NK-92 treated with Interleukin-12 subunit alpha and Interleukin-12 subunit beta, amount 100 ng/mL, for 24 hours (cell line): ENCODE results near the gene TRPV6.

Source experiments
- DNase-seq: peaks from one replicate; lab custom pipeline; 2025; lab: John Stamatoyannopoulos, UW

The TRPV6 gene

GRCh38 chr7:142868986-142869415 lies 16.5 kb downstream of the TRPV6 start:
- no peak for DNase-seq

GRCh38 chr7:142868188-142868985 lies 17.2 kb downstream of the TRPV6 start:
- no peak for DNase-seq

GRCh38 chr7:142867398-142868187 lies 18.0 kb downstream of the TRPV6 start:
- DNase-seq: no peak

GRCh38 chr7:142867097-142867378 lies 18.5 kb downstream of the TRPV6 start:
- DNase-seq: no peak

- DNase-seq: no peak
Observed at GRCh38 chr7:142866361-142867096, 19.0 kb downstream of the TRPV6 start.

- no peak for DNase-seq
Observed at GRCh38 chr7:142865766-142866165, 19.8 kb downstream of the TRPV6 start.

- no peak for DNase-seq
Observed at GRCh38 chr7:142864980-142865747, 20.4 kb downstream of the TRPV6 start.

- no peak for DNase-seq
Observed at GRCh38 chr7:142863891-142864685, 21.5 kb downstream of the TRPV6 start.

GRCh38 chr7:142862786-142863400 lies 22.7 kb downstream of the TRPV6 start:
- no peak for DNase-seq

GRCh38 chr7:142862351-142862750 lies 23.2 kb downstream of the TRPV6 start:
- DNase-seq: no peak

- DNase-seq: no peak
Observed at GRCh38 chr7:142860968-142861367, 24.6 kb downstream of the TRPV6 start.

GRCh38 chr7:142859829-142860228 lies 25.7 kb downstream of the TRPV6 start:
- DNase-seq: no peak

- no peak for DNase-seq
Observed at GRCh38 chr7:142859411-142859810, 26.1 kb downstream of the TRPV6 start.

GRCh38 chr7:142857625-142858024 lies 27.9 kb downstream of the TRPV6 start:
- DNase-seq: no peak

- no peak for DNase-seq
Observed at GRCh38 chr7:142856565-142857245, 28.8 kb downstream of the TRPV6 start.

- DNase-seq: no peak
Observed at GRCh38 chr7:142855756-142856564, 29.6 kb downstream of the TRPV6 start.

- DNase-seq: no peak
Observed at GRCh38 chr7:142855114-142855743, 30.3 kb downstream of the TRPV6 start.

- no peak for DNase-seq
Observed at GRCh38 chr7:142854372-142855113, 31.0 kb downstream of the TRPV6 start, which contains the start of gene EPHB6. Gene EPHB6, plus strand, starts transcription at chr7:142855076. Its CDS starts 8,152 bp downstream, at chr7:142863228.
